ENCODE results near the gene THAP5.
"Not testable (repeated sequence)": the region's sequence is repeated elsewhere in the genome, so short reads cannot be mapped to it uniquely, and the experiment has no call there.

THAP5 gene

DNA sequence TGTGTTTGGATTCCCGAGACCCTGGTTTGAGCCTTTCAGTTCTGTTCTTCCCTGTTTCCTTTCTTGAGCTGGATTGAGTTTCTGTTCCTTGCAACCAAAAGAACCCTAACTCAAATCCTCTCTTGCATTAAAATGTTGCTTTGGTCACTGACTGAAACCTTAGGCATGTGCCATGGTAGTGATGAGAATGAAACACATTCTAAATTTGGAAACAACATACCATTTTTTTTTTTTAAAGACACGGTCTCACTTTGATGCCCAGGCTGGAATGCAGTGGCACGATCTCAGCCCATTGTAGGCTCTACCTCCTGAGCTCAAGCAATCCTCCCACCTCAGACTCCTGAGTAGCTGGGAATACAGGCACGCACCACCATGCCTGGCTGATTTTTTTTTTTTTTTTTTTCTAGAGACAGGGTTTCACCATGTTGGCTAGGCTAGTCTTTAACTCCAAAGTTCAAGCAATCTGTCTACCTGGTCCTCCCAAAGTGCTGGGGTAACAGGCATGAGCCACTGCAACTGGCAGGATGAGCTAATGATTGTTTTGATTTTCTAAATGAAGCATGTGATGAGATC, 8.4 kb downstream of the THAP5 start:
- Histone ChIP-seq H3K4me1 (ENCODE audit: control insufficient read depth, insufficient read depth, low read length, poor library complexity, severe bottlenecking) (no peaks in the 10 kb centered on the region), H3K27ac (ENCODE audit: low read depth, low read length, severe bottlenecking) (no peak overlapping the region), H3K4me3 (ENCODE audit: extremely low read depth, insufficient read depth, low read length, poor library complexity, severe bottlenecking) (no peak overlapping the region), H3K36me3 (ENCODE audit: control insufficient read depth, insufficient read depth, low read length) (peaks cover 17% of the 10 kb centered on the region), H3K9me3 (ENCODE audit: control insufficient read depth, low read length) (peaks cover 7% of the 10 kb centered on the region)
- 92 to 100% methylated on average over 2 of the region's 4 CpGs for WGBS, 2 experiments (ENCODE audit: insufficient coverage in 2 of 2)

DNA sequence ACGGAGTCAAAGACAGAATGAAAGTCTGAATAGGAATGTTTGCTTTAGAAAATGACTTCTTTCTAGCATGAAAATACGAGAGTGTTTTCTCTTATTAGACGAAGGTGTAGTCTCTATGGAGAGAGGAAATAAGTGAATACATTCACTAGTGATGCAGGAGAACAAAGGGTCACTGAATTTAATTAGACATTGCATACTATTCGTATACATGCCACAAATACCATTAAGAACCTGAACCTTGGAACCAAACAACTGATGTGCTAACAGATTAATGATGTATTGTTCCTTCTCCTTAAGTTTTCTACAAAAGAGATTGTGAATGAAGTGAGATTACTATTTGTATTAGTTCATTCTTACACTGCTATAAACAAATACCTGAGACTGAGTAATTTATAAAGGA, 10.3 kb downstream of the THAP5 start:
- Histone ChIP-seq H3K4me1 (ENCODE audit: control insufficient read depth, insufficient read depth, low read length, poor library complexity, severe bottlenecking) (no peaks in the 10 kb centered on the region), H3K36me3 (ENCODE audit: control insufficient read depth, insufficient read depth, low read length) (peaks cover 6% of the 10 kb centered on the region), H3K27ac (ENCODE audit: low read depth, low read length, severe bottlenecking) (no peak overlapping the region), H3K4me3 (ENCODE audit: extremely low read depth, insufficient read depth, low read length, poor library complexity, severe bottlenecking) (no peak overlapping the region), H3K9me3 (ENCODE audit: control insufficient read depth, low read length) (peaks cover 7% of the 10 kb centered on the region)
- 94 to 100% methylated on average over 2 to 3 of the region's 4 CpGs for WGBS, 2 experiments (ENCODE audit: insufficient coverage in 2 of 2)

DNA sequence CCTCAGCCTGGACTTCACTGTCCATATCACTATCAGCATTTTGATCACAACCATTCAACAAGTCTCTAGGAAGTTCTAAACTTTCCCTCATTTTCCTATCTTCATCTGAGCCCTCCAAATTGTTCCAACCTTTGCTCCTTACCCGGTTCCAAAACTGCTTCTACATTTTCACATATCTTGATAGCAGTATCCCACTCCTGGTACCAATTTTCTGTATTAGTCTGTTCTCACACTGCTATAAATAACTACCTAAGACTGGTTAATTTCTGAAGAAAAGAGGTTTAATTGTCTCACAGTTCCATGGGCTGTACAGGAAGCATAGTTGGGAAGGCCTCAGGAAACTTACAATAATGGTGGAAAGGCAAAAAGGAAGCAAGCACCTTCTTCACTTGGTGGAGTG, 11.9 kb downstream of the THAP5 start:
- Histone ChIP-seq H3K27ac (ENCODE audit: low read depth, low read length, severe bottlenecking) (no peak overlapping the region), H3K4me3 (ENCODE audit: extremely low read depth, insufficient read depth, low read length, poor library complexity, severe bottlenecking) (no peak overlapping the region), H3K9me3 (ENCODE audit: control insufficient read depth, low read length) (peaks cover 7% of the 10 kb centered on the region), H3K4me1 (ENCODE audit: control insufficient read depth, insufficient read depth, low read length, poor library complexity, severe bottlenecking) (no peaks in the 10 kb centered on the region), H3K36me3 (ENCODE audit: control insufficient read depth, insufficient read depth, low read length) (no peaks in the 10 kb centered on the region)
- 75 to 100% methylated on average over 1 of the region's 1 CpG for WGBS, 2 experiments (ENCODE audit: insufficient coverage in 2 of 2)

DNA sequence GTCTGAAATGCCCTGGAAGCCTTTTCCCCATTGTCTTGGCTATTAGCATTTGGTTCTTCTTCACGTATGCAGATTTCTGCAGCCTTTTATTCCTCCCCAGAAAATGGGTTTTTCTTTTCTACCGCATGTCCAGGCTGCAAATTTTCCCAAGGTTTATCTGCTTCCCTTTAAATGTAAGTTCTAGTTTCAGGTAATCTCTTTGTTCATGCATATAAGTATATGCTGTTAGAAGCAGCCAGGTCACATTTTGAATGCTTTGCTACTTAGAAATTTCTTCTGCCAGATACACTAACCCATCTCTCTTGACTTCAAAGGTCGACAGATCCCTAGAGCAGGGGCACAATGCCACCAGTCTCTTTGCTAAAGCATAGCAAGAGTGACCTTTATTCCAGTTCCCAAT, 12.3 kb downstream of the THAP5 start:
- Histone ChIP-seq H3K4me3 (ENCODE audit: extremely low read depth, insufficient read depth, low read length, poor library complexity, severe bottlenecking) (no peak overlapping the region), H3K4me1 (ENCODE audit: control insufficient read depth, insufficient read depth, low read length, poor library complexity, severe bottlenecking) (no peaks in the 10 kb centered on the region), H3K36me3 (ENCODE audit: control insufficient read depth, insufficient read depth, low read length) (no peaks in the 10 kb centered on the region), H3K9me3 (ENCODE audit: control insufficient read depth, low read length) (peaks cover 7% of the 10 kb centered on the region), H3K27ac (ENCODE audit: low read depth, low read length, severe bottlenecking) (no peak overlapping the region)
- WGBS, 2 experiments (ENCODE audit: insufficient coverage in 2 of 2): 85 to 97% methylated on average over 2 of the region's 3 CpGs

DNA sequence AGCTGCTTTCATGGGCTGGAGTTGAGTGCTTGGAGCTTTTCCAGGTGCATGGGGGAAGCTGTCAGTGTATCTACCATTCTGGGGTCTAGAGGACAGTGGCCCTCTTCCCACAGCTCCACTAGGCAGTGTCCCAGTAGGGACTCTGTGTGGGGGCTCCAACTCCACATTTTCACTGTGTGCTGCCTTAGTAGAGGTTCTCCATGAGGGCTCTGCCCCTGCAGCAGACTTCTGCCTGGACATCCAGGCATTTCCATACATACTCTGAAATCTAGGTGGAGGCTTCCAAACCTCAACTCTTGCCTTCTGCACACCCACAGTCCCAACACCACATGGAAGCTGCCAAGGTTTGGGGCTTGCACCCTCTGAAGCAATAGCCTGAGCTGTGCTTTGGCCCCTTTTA, 12.8 kb downstream of the THAP5 start:
- not testable (repeated sequence) for H3K27ac ChIP-seq (ENCODE audit: low read depth, low read length, severe bottlenecking); H3K9me3 ChIP-seq (ENCODE audit: control insufficient read depth, low read length); H3K4me3 ChIP-seq (ENCODE audit: extremely low read depth, insufficient read depth, low read length, poor library complexity, severe bottlenecking); H3K36me3 ChIP-seq (ENCODE audit: control insufficient read depth, insufficient read depth, low read length); H3K4me1 ChIP-seq (ENCODE audit: control insufficient read depth, insufficient read depth, low read length, poor library complexity, severe bottlenecking)

DNA sequence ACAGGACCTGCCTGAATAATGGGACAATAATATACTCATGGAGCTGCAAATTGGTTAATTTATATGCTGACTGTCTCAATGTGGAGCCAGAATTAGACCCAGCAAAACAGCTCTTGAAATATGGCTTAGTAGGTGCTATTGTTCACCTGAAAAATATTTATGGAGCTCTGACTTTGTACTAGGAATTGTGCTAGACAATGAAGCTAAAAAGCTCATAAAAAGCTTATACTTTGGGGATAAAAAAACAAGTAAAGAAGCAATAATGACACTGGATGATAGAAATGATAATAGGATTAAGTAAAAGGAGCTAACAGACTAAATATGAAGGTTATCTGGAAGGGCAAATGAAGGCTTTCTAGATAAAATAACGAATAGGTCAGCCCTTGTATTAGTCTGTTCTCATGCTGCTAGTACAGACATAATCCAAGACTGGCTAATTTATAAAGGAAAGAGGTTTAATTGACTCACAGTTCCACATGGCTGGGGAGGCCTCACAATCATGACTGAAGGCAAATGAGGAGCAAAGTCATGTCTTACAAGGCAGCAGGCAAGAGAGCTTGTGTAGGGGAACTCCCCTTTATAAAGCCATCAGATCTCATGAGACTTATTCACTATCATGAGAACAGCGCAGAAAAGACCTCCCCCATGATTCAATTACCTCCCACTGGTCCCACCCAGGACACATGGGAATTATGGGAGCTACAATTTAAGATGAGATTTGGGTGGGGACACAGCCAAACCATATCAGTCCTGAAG, 21.2 kb downstream of the THAP5 start:
- not testable (repeated sequence) for H3K27ac ChIP-seq (ENCODE audit: low read depth, low read length, severe bottlenecking); H3K4me3 ChIP-seq (ENCODE audit: extremely low read depth, insufficient read depth, low read length, poor library complexity, severe bottlenecking); H3K9me3 ChIP-seq (ENCODE audit: control insufficient read depth, low read length); H3K36me3 ChIP-seq (ENCODE audit: control insufficient read depth, insufficient read depth, low read length); H3K4me1 ChIP-seq (ENCODE audit: control insufficient read depth, insufficient read depth, low read length, poor library complexity, severe bottlenecking)
- WGBS, 2 experiments (ENCODE audit: insufficient coverage in 2 of 2): 91 to 100% methylated on average over 1 of the region's 2 CpGs

DNA sequence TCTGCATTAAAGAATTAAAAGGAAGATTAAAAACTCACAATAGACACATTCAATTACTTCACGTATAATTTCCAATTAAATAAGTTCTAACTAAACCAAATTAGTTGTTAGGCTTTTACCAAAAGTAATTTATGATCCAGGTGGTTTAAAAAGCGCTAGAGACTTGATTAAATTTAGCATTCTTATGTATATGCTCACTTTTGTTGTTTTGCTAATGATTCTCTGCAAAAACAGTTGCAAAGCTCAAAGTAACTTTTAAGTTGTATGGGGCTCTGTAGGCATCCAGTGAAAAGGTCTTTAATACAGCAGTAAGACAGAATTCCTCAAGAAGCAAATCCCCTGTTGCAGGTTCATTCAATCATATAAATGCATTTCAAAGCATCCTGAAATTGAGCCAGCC, 28.0 kb downstream of the THAP5 start:
- Histone ChIP-seq H3K4me1 (ENCODE audit: control insufficient read depth, insufficient read depth, low read length, poor library complexity, severe bottlenecking) (no peaks in the 10 kb centered on the region), H3K36me3 (ENCODE audit: control insufficient read depth, insufficient read depth, low read length) (no peaks in the 10 kb centered on the region), H3K27ac (ENCODE audit: low read depth, low read length, severe bottlenecking) (no peak overlapping the region), H3K4me3 (ENCODE audit: extremely low read depth, insufficient read depth, low read length, poor library complexity, severe bottlenecking) (no peak overlapping the region), H3K9me3 (ENCODE audit: control insufficient read depth, low read length) (no peaks in the 10 kb centered on the region)
- WGBS, 2 experiments (ENCODE audit: insufficient coverage in 2 of 2): no CpG with 5 or more reads among the region's 2 CpGs

DNA sequence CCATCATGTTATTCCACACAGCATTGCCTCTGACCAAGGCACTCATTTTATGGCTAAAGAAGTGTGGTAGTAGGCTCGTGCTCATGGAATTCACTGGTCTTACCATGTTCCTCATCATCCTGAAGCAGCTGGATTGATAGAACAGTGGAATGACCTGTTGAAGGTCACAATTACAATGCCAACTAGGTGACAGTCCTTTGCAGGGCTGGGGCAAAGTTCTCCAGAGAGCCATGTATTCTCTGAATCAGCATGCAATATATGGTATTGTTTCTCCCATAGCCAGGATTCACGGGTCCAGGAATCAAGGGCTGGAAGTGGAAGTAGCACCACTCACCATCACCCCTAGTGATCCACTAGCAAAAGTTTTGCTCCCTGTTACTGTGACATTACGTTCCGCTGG, 30.8 kb downstream of the THAP5 start:
- WGBS, 2 experiments (ENCODE audit: insufficient coverage in 2 of 2): 100% methylated on average over 2 to 4 of the region's 4 CpGs
- not testable (repeated sequence) for H3K9me3 ChIP-seq (ENCODE audit: control insufficient read depth, low read length); H3K27ac ChIP-seq (ENCODE audit: low read depth, low read length, severe bottlenecking); H3K4me1 ChIP-seq (ENCODE audit: control insufficient read depth, insufficient read depth, low read length, poor library complexity, severe bottlenecking); H3K4me3 ChIP-seq (ENCODE audit: extremely low read depth, insufficient read depth, low read length, poor library complexity, severe bottlenecking); H3K36me3 ChIP-seq (ENCODE audit: control insufficient read depth, insufficient read depth, low read length)

DNA sequence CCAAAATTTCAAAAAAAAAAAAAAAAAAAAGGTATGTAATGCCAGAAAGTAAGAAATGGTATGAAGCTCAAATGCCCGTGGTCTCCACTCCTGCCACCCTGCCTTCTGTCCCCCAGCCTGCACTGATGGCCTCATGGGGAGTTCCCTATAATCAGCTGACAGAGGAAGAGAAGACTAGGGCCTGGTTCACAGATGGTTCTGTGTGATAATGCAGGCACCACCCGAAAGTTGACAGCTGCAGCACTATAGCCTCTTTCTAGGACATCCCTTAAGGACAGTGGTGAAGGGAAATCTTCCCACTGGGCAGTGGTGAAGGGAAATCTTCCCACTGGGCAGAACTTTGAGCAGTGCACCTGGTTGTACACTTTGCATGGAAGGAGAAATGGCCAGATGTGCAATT, 31.3 kb downstream of the THAP5 start:
- 100% methylated on average over 2 of the region's 2 CpGs; no CpG with 5 or more reads in 1 of the 2 experiments for WGBS, 2 experiments (ENCODE audit: insufficient coverage in 2 of 2)
- H3K4me3 ChIP-seq (ENCODE audit: extremely low read depth, insufficient read depth, low read length, poor library complexity, severe bottlenecking); H3K36me3 ChIP-seq (ENCODE audit: control insufficient read depth, insufficient read depth, low read length); H3K4me1 ChIP-seq (ENCODE audit: control insufficient read depth, insufficient read depth, low read length, poor library complexity, severe bottlenecking); H3K9me3 ChIP-seq (ENCODE audit: control insufficient read depth, low read length); H3K27ac ChIP-seq (ENCODE audit: low read depth, low read length, severe bottlenecking): not testable (repeated sequence)

DNA sequence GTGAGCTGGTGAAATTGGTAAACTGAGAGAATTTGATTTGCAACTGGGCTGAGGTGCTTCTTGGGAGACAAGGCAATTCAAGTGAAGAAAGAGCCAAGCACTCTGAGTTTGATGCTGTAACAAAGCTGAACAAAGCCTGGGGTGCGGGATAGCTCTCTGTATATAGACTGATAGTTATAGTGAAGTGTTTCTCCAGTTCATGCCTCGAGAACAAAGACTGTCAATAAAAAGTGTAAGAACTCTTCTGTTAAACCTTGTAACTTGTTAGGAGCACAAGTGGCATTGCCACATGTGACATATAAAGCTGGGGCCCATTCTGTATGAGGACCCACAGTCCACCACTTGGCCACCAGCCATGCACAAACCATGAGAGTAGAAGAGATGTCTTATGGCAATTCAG, 32.3 kb downstream of the THAP5 start:
- Histone ChIP-seq H3K4me3 (ENCODE audit: extremely low read depth, insufficient read depth, low read length, poor library complexity, severe bottlenecking) (no peak overlapping the region), H3K27ac (ENCODE audit: low read depth, low read length, severe bottlenecking) (no peak overlapping the region)
- 84 to 100% methylated on average over 2 of the region's 2 CpGs for WGBS, 2 experiments (ENCODE audit: insufficient coverage in 2 of 2)

DNA sequence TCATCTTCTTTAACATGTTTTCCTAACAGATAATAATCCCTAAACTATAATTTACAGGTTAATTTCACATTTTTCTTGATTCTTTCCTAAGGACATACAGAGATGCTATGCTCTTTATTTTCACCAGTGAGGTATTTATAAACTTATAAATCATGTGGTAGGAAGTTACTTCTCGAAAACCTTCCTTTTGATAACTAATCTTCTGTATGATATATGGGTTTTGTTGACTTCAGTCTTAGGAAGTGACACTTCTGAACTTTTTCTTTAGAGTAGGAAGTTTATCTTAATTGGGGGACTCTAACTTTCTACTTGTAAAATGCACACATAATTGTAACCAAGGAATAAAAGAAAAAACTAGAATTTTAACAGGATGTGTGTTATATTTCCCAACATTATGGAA, 33.8 kb downstream of the THAP5 start:
- H3K36me3 ChIP-seq (ENCODE audit: control insufficient read depth, insufficient read depth, low read length): no peaks in the 10 kb centered on the region
- no peaks in the 10 kb centered on the region for H3K4me1 ChIP-seq (ENCODE audit: control insufficient read depth, insufficient read depth, low read length, poor library complexity, severe bottlenecking)
- H3K9me3 ChIP-seq (ENCODE audit: control insufficient read depth, low read length): no peaks in the 10 kb centered on the region
- H3K27ac ChIP-seq (ENCODE audit: low read depth, low read length, severe bottlenecking): no peak overlapping the region
- no peak overlapping the region for H3K4me3 ChIP-seq (ENCODE audit: extremely low read depth, insufficient read depth, low read length, poor library complexity, severe bottlenecking)
- WGBS, 2 experiments (ENCODE audit: insufficient coverage in 2 of 2): no CpG with 5 or more reads among the region's 1 CpG

More for the DNA sequence above, 32.3 kb downstream of the THAP5 start:
- H3K4me1 ChIP-seq (ENCODE audit: control insufficient read depth, insufficient read depth, low read length, poor library complexity, severe bottlenecking): no peaks in the 10 kb centered on the region
- H3K9me3 ChIP-seq (ENCODE audit: control insufficient read depth, low read length): no peaks in the 10 kb centered on the region
- no peaks in the 10 kb centered on the region for H3K36me3 ChIP-seq (ENCODE audit: control insufficient read depth, insufficient read depth, low read length)
